ENCODE measurements around the gene PHC2. TPM values are rescaled to one million over a fixed set of nuclear protein-coding genes. Genes with fewer than 3 reads are reported as not detected.

Gene PHC2
- total RNA-seq, 1 experiment from 2014 or later: 137 TPM

- no TSS peak for BruUV-seq (replicated peaks)
- no peaks in the 10 kb centered on the region for H3K9me3 Mint-ChIP-seq (ENCODE audit: unreplicated experiment)
- POLR2A ChIA-PET: no interaction called here
Measured at GRCh38 chr1:33317354-33317753, 113.5 kb downstream of the PHC2 start.

GRCh38 chr1:33316601-33317000 lies 114.3 kb downstream of the PHC2 start:
- no peak for TF ChIP-seq CTCF (IDR thresholded peaks at IDR 0.05; ENCODE audit: unreplicated experiment)
- POLR2A ChIA-PET: interaction anchor here (1.2 kb wide), 1 partner anchor 11 kb away, joined by 3 read pairs; no protein-coding TSS in a partner anchor
- intact Hi-C loops (cut with micrococcal nuclease): no loop called here
- no peak for DNase-seq (ENCODE audit: unreplicated experiment)
- BruUV-seq (replicated peaks): no TSS peak
- CTCF ChIA-PET: interaction anchor here (0.6 to 1.3 kb wide), 3 partner anchors 14 to 21 kb away, joined by 3 to 5 read pairs (median 3); no protein-coding TSS in a partner anchor
- H3K4me1 Mint-ChIP-seq (ENCODE audit: insufficient read depth, unreplicated experiment): no peaks in the 10 kb centered on the region
- H3K27me3 Mint-ChIP-seq (ENCODE audit: insufficient read depth, unreplicated experiment): no peaks in the 10 kb centered on the region
- no peaks in the 10 kb centered on the region for H3K9me3 Mint-ChIP-seq (ENCODE audit: unreplicated experiment)
- H3K36me3 Mint-ChIP-seq (ENCODE audit: insufficient read depth, unreplicated experiment): peaks cover 7% of the 10 kb centered on the region
- H3K27ac Mint-ChIP-seq (ENCODE audit: low read depth, unreplicated experiment): no peak overlapping the region
- H3K4me3 Mint-ChIP-seq (ENCODE audit: unreplicated experiment): no peak overlapping the region

More at GRCh38 chr1:33317354-33317753, 113.5 kb downstream of the PHC2 start:
- no peak overlapping the region for H3K27ac Mint-ChIP-seq (ENCODE audit: low read depth, unreplicated experiment)
- no peak overlapping the region for H3K4me3 Mint-ChIP-seq (ENCODE audit: unreplicated experiment)
- H3K27me3 Mint-ChIP-seq (ENCODE audit: insufficient read depth, unreplicated experiment): no peaks in the 10 kb centered on the region
- TF ChIP-seq CTCF (IDR thresholded peaks at IDR 0.05; ENCODE audit: unreplicated experiment): no peak
- no peaks in the 10 kb centered on the region for H3K4me1 Mint-ChIP-seq (ENCODE audit: insufficient read depth, unreplicated experiment)
- H3K36me3 Mint-ChIP-seq (ENCODE audit: insufficient read depth, unreplicated experiment): peaks cover 14% of the 10 kb centered on the region
- no peak for DNase-seq (ENCODE audit: unreplicated experiment)
- intact Hi-C loops (cut with micrococcal nuclease): no loop called here
- CTCF ChIA-PET: interaction anchor here (1.3 kb wide), 1 partner anchor 22 kb away, joined by 5 read pairs; no protein-coding TSS in a partner anchor

GRCh38 chr1:33314416-33314815 lies 116.5 kb downstream of the PHC2 start:
- H3K4me3 Mint-ChIP-seq (ENCODE audit: unreplicated experiment): no peak overlapping the region
- ChIA-PET POLR2A (interaction anchor here (1.5 kb wide), 1 partner anchor 11 kb away, joined by 3 read pairs; no protein-coding TSS in a partner anchor), CTCF (interaction anchor here (0.6 to 5.4 kb wide), 2 partner anchors 18 to 542 kb away, joined by 4 to 33 read pairs; no protein-coding TSS in a partner anchor)
- no peaks in the 10 kb centered on the region for H3K36me3 Mint-ChIP-seq (ENCODE audit: insufficient read depth, unreplicated experiment)
- no peak overlapping the region for H3K27ac Mint-ChIP-seq (ENCODE audit: low read depth, unreplicated experiment)
- DNase-seq (ENCODE audit: unreplicated experiment): no peak
- no TSS peak for BruUV-seq (replicated peaks)
- no peaks in the 10 kb centered on the region for H3K4me1 Mint-ChIP-seq (ENCODE audit: insufficient read depth, unreplicated experiment)
- H3K27me3 Mint-ChIP-seq (ENCODE audit: insufficient read depth, unreplicated experiment): no peaks in the 10 kb centered on the region
- intact Hi-C loops (cut with micrococcal nuclease): no loop called here
- TF ChIP-seq CTCF (IDR thresholded peaks at IDR 0.05; ENCODE audit: unreplicated experiment): no peak
- no peaks in the 10 kb centered on the region for H3K9me3 Mint-ChIP-seq (ENCODE audit: unreplicated experiment)

GRCh38 chr1:33312413-33312749 lies 118.5 kb downstream of the PHC2 start:
- CTCF ChIA-PET: interaction anchor here (5.4 kb wide), 1 partner anchor 16 kb away, joined by 33 read pairs; no protein-coding TSS in a partner anchor
- intact Hi-C loops (cut with micrococcal nuclease): no loop called here

More at GRCh38 chr1:33312413-33312749, 118.5 kb downstream of the PHC2 start:
- H3K9me3 Mint-ChIP-seq (ENCODE audit: unreplicated experiment): no peaks in the 10 kb centered on the region
- TF ChIP-seq CTCF (IDR thresholded peaks at IDR 0.05; ENCODE audit: unreplicated experiment): no peak
- H3K4me3 Mint-ChIP-seq (ENCODE audit: unreplicated experiment): no peak overlapping the region
- H3K36me3 Mint-ChIP-seq (ENCODE audit: insufficient read depth, unreplicated experiment): no peaks in the 10 kb centered on the region
- no peak for DNase-seq (ENCODE audit: unreplicated experiment)
- H3K27ac Mint-ChIP-seq (ENCODE audit: low read depth, unreplicated experiment): no peak overlapping the region
- POLR2A ChIA-PET: no interaction called here
- no TSS peak for BruUV-seq (replicated peaks)
- H3K4me1 Mint-ChIP-seq (ENCODE audit: insufficient read depth, unreplicated experiment): no peaks in the 10 kb centered on the region
- no peaks in the 10 kb centered on the region for H3K27me3 Mint-ChIP-seq (ENCODE audit: insufficient read depth, unreplicated experiment)
